Neural cell (in vitro differentiated cells): ENCODE data around the gene ADSS2. TPM values are rescaled to one million over a fixed set of nuclear protein-coding genes. Genes with fewer than 3 reads are reported as not detected.

ENCODE experiments used
- H2AFZ ChIP-seq: fragments of 200-600, 300-800 bp; sonication (generic), shearing (Covaris generic); 2 replicates; pipeline ENCODE4 v1.6.0; 2014; ENCODE audit warnings: low read depth, mild to moderate bottlenecking, antibody characterized with exemption, low read length, moderate library complexity
- H3F3A ChIP-seq: fragments of 200-600 bp; shearing (Covaris generic); 2 replicates; pipeline ENCODE4 v1.6.1; 2016; ENCODE audit warnings: mild to moderate bottlenecking, moderate library complexity, mixed read lengths, antibody characterized with exemption, low read length; ENCODE audit not compliant: insufficient read depth, poor library complexity, severe bottlenecking
- H3K27ac ChIP-seq: fragments of 200-600, 300-800 bp; sonication (generic), shearing (Covaris generic); 2 replicates; pipeline ENCODE4 v1.5.1; 2014; ENCODE audit warnings: mild to moderate bottlenecking, low read length, moderate library complexity
- H3K27me3 ChIP-seq: fragments of 300-800, 200-600 bp; sonication (generic), shearing (Covaris generic); 2 replicates; pipeline ENCODE4 v1.6.0; 2014; ENCODE audit warnings: mild to moderate bottlenecking, low read depth, low read length, moderate library complexity; ENCODE audit not compliant: insufficient read depth
- H3K36me3 ChIP-seq: fragments of 300-800, 200-600 bp; sonication (generic), shearing (Covaris generic); 2 replicates; pipeline ENCODE4 v1.5.1; 2014; ENCODE audit warnings: mild to moderate bottlenecking, antibody characterized with exemption, low read length, moderate library complexity; ENCODE audit not compliant: insufficient read depth
- H3K4me2 ChIP-seq: fragments of 300-800, 200-600 bp; sonication (generic), shearing (Covaris generic); 2 replicates; pipeline ENCODE4 v1.6.0; 2014; ENCODE audit warnings: mild to moderate bottlenecking, low read length
- H3K4me3 ChIP-seq: fragments of 300-800, 200-600 bp; sonication (generic), shearing (Covaris generic); 2 replicates; pipeline ENCODE4 v1.5.1; 2014; ENCODE audit warnings: mild to moderate bottlenecking, low read length, moderate library complexity
- H3K79me2 ChIP-seq: fragments of 200-600 bp; shearing (Covaris generic); replicated peaks from 2 replicates; pipeline ENCODE4 v1.6.0; 2014; ENCODE audit warnings: mild to moderate bottlenecking, low read length, moderate library complexity; ENCODE audit not compliant: insufficient read depth
- H3K9ac ChIP-seq: fragments of 300-800, 200-600 bp; sonication (generic), shearing (Covaris generic); 2 replicates; pipeline ENCODE4 v1.6.1; 2016; ENCODE audit warnings: mild to moderate bottlenecking, low read length, mixed read lengths
- H3K9me2 ChIP-seq: fragments of 200-600 bp; shearing (Covaris generic); 2 replicates; pipeline ENCODE4 v1.6.1; 2016; ENCODE audit warnings: mild to moderate bottlenecking, low read length, mixed read lengths; ENCODE audit not compliant: insufficient read depth
- H3K9me3 ChIP-seq: fragments of 200-600, 300-800 bp; sonication (generic), shearing (Covaris generic); 2 replicates; pipeline ENCODE4 v1.6.1; 2016; ENCODE audit warnings: mild to moderate bottlenecking, mixed run types, low read length, moderate library complexity, mixed read lengths
- H4K20me1 ChIP-seq: fragments of 200-600 bp; shearing (Covaris generic); 2 replicates; pipeline ENCODE4 v1.6.1; 2016; ENCODE audit warnings: mild to moderate bottlenecking, mixed run types; ENCODE audit not compliant: insufficient read depth
- CTCF ChIP-seq: fragments of 450-650 bp; IDR thresholded peaks from 2 replicates; pipeline ENCODE4 v1.5.1; 2014; ENCODE audit warnings: antibody characterized with exemption, mild to moderate bottlenecking, moderate library complexity; ENCODE audit not compliant: poor library complexity, severe bottlenecking
- EP300 ChIP-seq: fragments of 450-650 bp; conservative IDR thresholded peaks from 2 replicates; pipeline ENCODE4 v1.6.1; 2014; ENCODE audit warnings: antibody characterized with exemption, mild to moderate bottlenecking, moderate library complexity; ENCODE audit not compliant: poor library complexity, severe bottlenecking
- EZH2 ChIP-seq: fragments of 200-600, 300-800 bp; shearing (Covaris generic), sonication (generic); IDR thresholded peaks from 2 replicates; pipeline ENCODE4 v1.6.1; 2014; ENCODE audit warnings: antibody characterized with exemption, low read length, borderline replicate concordance, mild to moderate bottlenecking; ENCODE audit not compliant: insufficient read depth, poor library complexity, severe bottlenecking
- MXI1 ChIP-seq: fragments of 450-650 bp; conservative IDR thresholded peaks from 2 replicates; pipeline ENCODE4 v1.6.1; 2014; ENCODE audit warnings: antibody characterized with exemption, mild to moderate bottlenecking; ENCODE audit not compliant: poor library complexity, severe bottlenecking
- POLR2AphosphoS5 ChIP-seq: IDR thresholded peaks from 2 replicates; pipeline ENCODE4 v1.6.1; 2012
- RAD21 ChIP-seq: fragments of 450-650 bp; conservative IDR thresholded peaks from 2 replicates; pipeline ENCODE4 v1.6.1; 2014; ENCODE audit warnings: antibody characterized with exemption, mild to moderate bottlenecking, moderate library complexity
- REST ChIP-seq: IDR thresholded peaks from 2 replicates; pipeline ENCODE4 v1.6.1; 2012; ENCODE audit warnings: borderline replicate concordance
- SMC3 ChIP-seq: fragments of 450-650 bp; conservative IDR thresholded peaks from 2 replicates; pipeline ENCODE4 v1.6.1; 2014; ENCODE audit warnings: antibody characterized with exemption, mild to moderate bottlenecking, moderate library complexity; ENCODE audit not compliant: poor library complexity
- TAF1 ChIP-seq: IDR thresholded peaks from 2 replicates; pipeline ENCODE4 v1.6.1; 2012; ENCODE audit warnings: low read depth
- polyA plus RNA-seq: library from polyadenylated mRNA; depleted of rRNA; stranded (reverse); fragments of >200 nt; gene quantifications from 2 replicates; pipeline ENCODE4 v1.2.3, GENCODE V29; 2014

The ADSS2 gene
- polyA plus RNA-seq, 1 donor from 2014 or later: 86.1 TPM

GRCh38 chr1:244397131-244397530, 54.6 kb downstream of the ADSS2 start:
- Histone ChIP-seq H3K9me3 (peaks cover 3% of the 10 kb centered on the region), H3K9me2 (no peaks in the 10 kb centered on the region), H3K36me3 (peaks cover 9% of the 10 kb centered on the region), H3K79me2 (no peaks in the 10 kb centered on the region), H4K20me1 (no peaks in the 10 kb centered on the region), H3F3A (no peaks in the 10 kb centered on the region), H3K27me3 (no peaks in the 10 kb centered on the region), H3K9ac (no peak overlapping the region), H3K27ac (no peak overlapping the region), H3K4me3 (no peak overlapping the region), H2AFZ (no peak overlapping the region), H3K4me2 (no peak overlapping the region)
- no peak for TF ChIP-seq RAD21
- no peak for TF ChIP-seq TAF1
- TF ChIP-seq CTCF: no peak
- no peak for TF ChIP-seq EZH2
- TF ChIP-seq SMC3: no peak
- TF ChIP-seq EP300: no peak
- no peak for TF ChIP-seq MXI1
- no peak for TF ChIP-seq POLR2AphosphoS5
- no peak for TF ChIP-seq REST

GRCh38 chr1:244395965-244396364, 55.7 kb downstream of the ADSS2 start:
- Histone ChIP-seq H2AFZ (no peak overlapping the region), H3K79me2 (no peaks in the 10 kb centered on the region), H3K9me3 (peaks cover 3% of the 10 kb centered on the region), H4K20me1 (no peaks in the 10 kb centered on the region), H3K9ac (no peak overlapping the region), H3F3A (no peaks in the 10 kb centered on the region), H3K36me3 (no peaks in the 10 kb centered on the region), H3K4me3 (no peak overlapping the region), H3K27me3 (no peaks in the 10 kb centered on the region), H3K27ac (no peak overlapping the region), H3K4me2 (no peak overlapping the region), H3K9me2 (no peaks in the 10 kb centered on the region)
- TF ChIP-seq CTCF (no peak), POLR2AphosphoS5 (no peak), TAF1 (no peak), REST (no peak), MXI1 (no peak), EZH2 (no peak), EP300 (no peak), RAD21 (no peak), SMC3 (no peak)
